Keratinocyte (primary cell): Measurements from ENCODE around the gene RBPJ. TPM values are rescaled to one million over a fixed set of nuclear protein-coding genes. Genes with fewer than 3 reads are reported as not detected.
A peak's percentile ranks its signal among the peaks of the same experiment; 100 is the strongest.

ENCODE experiments used
- DNase-seq: peaks from one replicate; pipeline ENCODE4 v3.0.0-alpha.2; 2011; ENCODE audit warnings: low read depth, missing footprints, low spot score
- FAIRE-seq: peaks from 2 replicates; lab custom pipeline; 2011; peaks lifted over from hg19 to GRCh38; lab: Jason Lieb, UNC
- H2AFZ ChIP-seq: 2 replicates; pipeline ENCODE4 v1.6.0; 2012; ENCODE audit warnings: low read length, control low read depth, inconsistent platforms; ENCODE audit not compliant: control insufficient read depth
- H3K27ac ChIP-seq: 2 replicates; pipeline ENCODE4 v1.5.1; 2011; ENCODE audit warnings: low read length; ENCODE audit not compliant: control insufficient read depth, insufficient read depth
- H3K27me3 ChIP-seq: 3 replicates; pipeline ENCODE4 v1.6.0; 2011; ENCODE audit warnings: low read length; ENCODE audit not compliant: control insufficient read depth, insufficient read depth; ENCODE audit errors: extremely low read depth
- H3K36me3 ChIP-seq, 2 experiments: 2 replicates in 1 of 2; 3 replicates in 1 of 2; pipeline ENCODE4 v1.5.1; 2011; ENCODE audit warnings: low read length in 2 of 2, mild to moderate bottlenecking in 1 of 2; ENCODE audit not compliant: control insufficient read depth in 2 of 2, insufficient read depth in 2 of 2; ENCODE audit errors: extremely low read depth in 1 of 2
- H3K4me1 ChIP-seq: 3 replicates; pipeline ENCODE4 v1.5.1; 2011; ENCODE audit warnings: low read length; ENCODE audit not compliant: control insufficient read depth, insufficient read depth; ENCODE audit errors: extremely low read depth
- H3K4me2 ChIP-seq: 3 replicates; pipeline ENCODE4 v1.6.0; 2011; ENCODE audit warnings: low read depth, low read length; ENCODE audit not compliant: control insufficient read depth, insufficient read depth; ENCODE audit errors: extremely low read depth
- H3K4me3 ChIP-seq, 3 experiments: fragments of 200-600 bp in 1 of 3; sonication (generic) in 1 of 3; 2 replicates in 2 of 3; 3 replicates in 1 of 3; pipeline ENCODE4 v1.5.1; 2011 to 2016; ENCODE audit warnings: low read length in 3 of 3, mild to moderate bottlenecking in 3 of 3, control low read depth in 2 of 3, inconsistent platforms in 1 of 3, low read depth in 1 of 3, mixed read lengths in 1 of 3, mixed run types in 1 of 3, moderate library complexity in 1 of 3; ENCODE audit not compliant: control insufficient read depth in 2 of 3, insufficient read depth in 2 of 3; ENCODE audit errors: extremely low read depth in 1 of 3
- H3K79me2 ChIP-seq: 2 replicates; pipeline ENCODE4 v1.6.0; 2012; ENCODE audit warnings: low read length; ENCODE audit not compliant: control insufficient read depth, insufficient read depth
- H3K9ac ChIP-seq: 3 replicates; pipeline ENCODE4 v1.6.0; 2011; ENCODE audit warnings: low read length; ENCODE audit not compliant: control insufficient read depth, insufficient read depth; ENCODE audit errors: extremely low read depth
- H3K9me1 ChIP-seq: 3 replicates; pipeline ENCODE4 v1.6.0; 2011; ENCODE audit warnings: low read length; ENCODE audit not compliant: control insufficient read depth, insufficient read depth; ENCODE audit errors: extremely low read depth
- H3K9me3 ChIP-seq: 2 replicates; pipeline ENCODE4 v1.5.1; 2012; ENCODE audit warnings: low read depth, low read length; ENCODE audit not compliant: control insufficient read depth
- H4K20me1 ChIP-seq: 3 replicates; pipeline ENCODE4 v1.6.0; 2011; ENCODE audit warnings: low read length; ENCODE audit not compliant: control insufficient read depth, insufficient read depth; ENCODE audit errors: extremely low read depth
- CTCF ChIP-seq, 3 experiments: IDR thresholded peaks in 1 of 3; conservative IDR thresholded peaks in 1 of 3; optimal IDR thresholded peaks in 1 of 3; 2 replicates in 2 of 3; 3 replicates in 1 of 3; pipeline versions ENCODE3 to v1.5.1; 2011; ENCODE audit warnings: low read length in 3 of 3, mild to moderate bottlenecking in 3 of 3, moderate library complexity in 2 of 3, control low read depth in 1 of 3, inconsistent platforms in 1 of 3; ENCODE audit not compliant: insufficient read depth in 2 of 3; ENCODE audit errors: extremely low read depth in 1 of 3
- EZH2 ChIP-seq: IDR thresholded peaks from one replicate; pipeline ENCODE4 v1.6.1; 2012; ENCODE audit warnings: inconsistent platforms, mild to moderate bottlenecking, low read length, moderate library complexity
- dilution Hi-C: fragments of 300-500 bp; cut with MboI; formaldehyde crosslinking; loops from one replicate; pipeline ENCODE4 v1.7.0; 2020; ENCODE audit warnings: low sequenced_read_pairs; ENCODE audit not compliant: extremely low pct_ligation_motif_present
- polyA plus RNA-seq, 5 experiments: library from polyadenylated mRNA; depleted of rRNA in 3 of 5; stranded (reverse) in 3 of 5; stranded (forward) in 1 of 5; unstranded in 1 of 5; fragments of >200 nt; gene quantifications; 1 replicate in 1 of 5; 2 replicates in 3 of 5; 3 replicates in 1 of 5; pipeline versions ENCODE4 v1.2.1 to v1.2.3, GENCODE V29; 2011 to 2012; ENCODE audit warnings: missing spikeins in 2 of 5, low read depth in 1 of 5, low replicate concordance in 1 of 5

RBPJ gene
- polyA plus RNA-seq, 1 donor (not counting 4 experiments of a cell fraction or from before 2014, with no cell fraction given) = 38.0 TPM

- Histone ChIP-seq H3K9me3 (peaks cover 7% of the 10 kb centered on the region), H3K4me2 (no peak overlapping the region), H3K79me2 (no peaks in the 10 kb centered on the region), H2AFZ (no peak overlapping the region), H3K36me3 (peaks cover 4 to 7% of the 10 kb centered on the region in 2 experiments), H3K27me3 (no peaks in the 10 kb centered on the region), H3K4me1 (no peaks in the 10 kb centered on the region), H3K27ac (no peak overlapping the region), H3K9ac (no peak overlapping the region), H3K9me1 (no peaks in the 10 kb centered on the region), H4K20me1 (no peaks in the 10 kb centered on the region), H3K4me3 (no peak overlapping the region)
- dilution Hi-C loops = no loop called here
- TF ChIP-seq CTCF (optimal IDR thresholded peaks at IDR 0.05 in 1 of 3, IDR thresholded peaks at IDR 0.05 in 1 of 3, conservative IDR thresholded peaks at IDR 0.05 in 1 of 3; ENCODE audit: extremely low read depth in 1 of 3, insufficient read depth in 2 of 3, low read length in 3 of 3) = no peak
- no peak for TF ChIP-seq EZH2
- FAIRE-seq (peak; percentile 26), DNase-seq (no peak)
These were observed 85.6 kb downstream of the RBPJ start for GRCh38 chr4:26406346-26406975.

GRCh38 chr4:26407476-26407875, 86.7 kb downstream of the RBPJ start:
- H3K36me3 ChIP-seq = peaks cover 4 to 7% of the 10 kb centered on the region in 2 experiments
- H3K27ac ChIP-seq = no peak overlapping the region
- H3K9me1 ChIP-seq = no peaks in the 10 kb centered on the region
- H3K9ac ChIP-seq = no peak overlapping the region
- dilution Hi-C loops = no loop called here
- H2AFZ ChIP-seq = no peak overlapping the region
- no peaks in the 10 kb centered on the region for H3K4me1 ChIP-seq
- FAIRE-seq (no peak), DNase-seq (no peak)
- H3K4me2 ChIP-seq = no peak overlapping the region
- TF ChIP-seq CTCF (optimal IDR thresholded peaks at IDR 0.05 in 1 of 3, IDR thresholded peaks at IDR 0.05 in 1 of 3, conservative IDR thresholded peaks at IDR 0.05 in 1 of 3; ENCODE audit: extremely low read depth in 1 of 3, insufficient read depth in 2 of 3, low read length in 3 of 3) (no peak), EZH2 (no peak)
- no peaks in the 10 kb centered on the region for H3K79me2 ChIP-seq
- H3K4me3 ChIP-seq = no peak overlapping the region
- no peaks in the 10 kb centered on the region for H4K20me1 ChIP-seq
- H3K27me3 ChIP-seq = no peaks in the 10 kb centered on the region
- H3K9me3 ChIP-seq = peaks cover 7% of the 10 kb centered on the region
